Stomach (tissue), 4 donors: ENCODE measurements around the gene MED22.

Experiments
- EP300 ChIP-seq: sonication (generic); formaldehyde crosslinking; IDR thresholded peaks from one replicate; pipeline ENCODE4 v1.6.1; 2017; ENCODE audit warnings: antibody characterized with exemption
- POLR2A ChIP-seq, 4 donors: fragments of 450-650 bp; IDR thresholded peaks; one replicate each; pipeline ENCODE4 v1.6.1; 2016; ENCODE audit warnings: antibody characterized with exemption in 4 of 4, control low read depth in 2 of 4, mild to moderate bottlenecking in 1 of 4, moderate library complexity in 1 of 4
- POLR2AphosphoS5 ChIP-seq, 3 donors: sonication (generic); formaldehyde crosslinking; IDR thresholded peaks; one replicate each; pipeline ENCODE4 v1.6.1; 2016; ENCODE audit warnings: antibody characterized with exemption in 3 of 3
- TF ChIP-seq, protein P1 (sequence below), 7 experiments: fragments of 450-650 bp in 4 of 7; fragments of 200-600 bp in 3 of 7; sonication (generic) in 3 of 7; IDR thresholded peaks; one replicate each; pipeline ENCODE4 v1.5.1; 2016 to 2019; ENCODE audit warnings: antibody characterized with exemption in 7 of 7, control low read depth in 2 of 7, mild to moderate bottlenecking in 1 of 7

DNA sequence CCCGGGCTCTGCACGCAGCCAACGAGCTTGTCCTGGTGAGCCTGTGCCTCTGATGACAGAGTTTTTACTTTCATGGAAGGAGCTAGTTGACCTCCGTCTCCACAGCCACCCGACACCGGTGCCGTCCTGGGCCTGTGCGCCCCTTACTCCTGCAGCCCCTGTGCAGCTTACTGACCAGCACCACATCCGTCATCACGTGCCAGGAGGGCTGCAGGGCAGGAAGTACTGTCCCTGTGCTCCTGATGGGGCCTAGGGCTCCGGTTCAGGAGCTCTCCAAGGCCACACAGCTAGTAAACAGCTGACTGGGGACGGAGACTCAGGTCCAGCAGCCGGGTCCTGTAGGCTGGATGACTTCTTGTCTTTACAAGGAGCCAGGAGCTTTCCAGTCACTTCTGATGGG lies 38.4 kb upstream of the MED22 start:
- TF ChIP-seq, protein P1, sequence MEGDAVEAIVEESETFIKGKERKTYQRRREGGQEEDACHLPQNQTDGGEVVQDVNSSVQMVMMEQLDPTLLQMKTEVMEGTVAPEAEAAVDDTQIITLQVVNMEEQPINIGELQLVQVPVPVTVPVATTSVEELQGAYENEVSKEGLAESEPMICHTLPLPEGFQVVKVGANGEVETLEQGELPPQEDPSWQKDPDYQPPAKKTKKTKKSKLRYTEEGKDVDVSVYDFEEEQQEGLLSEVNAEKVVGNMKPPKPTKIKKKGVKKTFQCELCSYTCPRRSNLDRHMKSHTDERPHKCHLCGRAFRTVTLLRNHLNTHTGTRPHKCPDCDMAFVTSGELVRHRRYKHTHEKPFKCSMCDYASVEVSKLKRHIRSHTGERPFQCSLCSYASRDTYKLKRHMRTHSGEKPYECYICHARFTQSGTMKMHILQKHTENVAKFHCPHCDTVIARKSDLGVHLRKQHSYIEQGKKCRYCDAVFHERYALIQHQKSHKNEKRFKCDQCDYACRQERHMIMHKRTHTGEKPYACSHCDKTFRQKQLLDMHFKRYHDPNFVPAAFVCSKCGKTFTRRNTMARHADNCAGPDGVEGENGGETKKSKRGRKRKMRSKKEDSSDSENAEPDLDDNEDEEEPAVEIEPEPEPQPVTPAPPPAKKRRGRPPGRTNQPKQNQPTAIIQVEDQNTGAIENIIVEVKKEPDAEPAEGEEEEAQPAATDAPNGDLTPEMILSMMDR (IDR thresholded peaks at IDR 0.05), result no peak
- TF ChIP-seq POLR2AphosphoS5 (IDR thresholded peaks at IDR 0.05) (no peak), POLR2A (IDR thresholded peaks at IDR 0.05) (no peak), EP300 (no peak)
